Mesenchymal stem cell (in vitro differentiated cells and primary cell): ENCODE data around the gene MPC2.

Experiments used
- DNase-seq: peaks from one replicate; pipeline ENCODE4 v3.0.0-alpha.2; 2013
- H2AFZ ChIP-seq: one replicate; pipeline ENCODE4 v1.6.1; 2013; ENCODE audit warnings: low read depth, mild to moderate bottlenecking, control low read depth, inconsistent platforms, low read length, moderate library complexity
- H2AK5ac ChIP-seq: 2 replicates; pipeline ENCODE4 v1.6.1; 2013; ENCODE audit warnings: low read length, moderate library complexity, mild to moderate bottlenecking, inconsistent platforms; ENCODE audit not compliant: severe bottlenecking
- H2BK120ac ChIP-seq: one replicate; pipeline ENCODE4 v1.6.1; 2013; ENCODE audit warnings: low read depth, mild to moderate bottlenecking, inconsistent platforms, low read length, moderate library complexity
- H2BK12ac ChIP-seq, 2 experiments: one replicate each; pipeline ENCODE4 v1.6.1; 2013; ENCODE audit warnings: inconsistent platforms in 2 of 2, low read length in 2 of 2, mild to moderate bottlenecking in 2 of 2, moderate library complexity in 2 of 2, control low read depth in 1 of 2
- H2BK15ac ChIP-seq: one replicate; pipeline ENCODE4 v1.6.1; 2013; ENCODE audit warnings: mild to moderate bottlenecking, low read depth, inconsistent platforms; ENCODE audit not compliant: poor library complexity, severe bottlenecking
- H2BK5ac ChIP-seq: 2 replicates; pipeline ENCODE4 v1.6.1; 2013; ENCODE audit warnings: low read depth, mild to moderate bottlenecking, low read length, control low read depth, inconsistent platforms; ENCODE audit not compliant: poor library complexity, severe bottlenecking
- H3K14ac ChIP-seq, 2 experiments: one replicate each; pipeline ENCODE4 v1.6.1; 2013; ENCODE audit warnings: inconsistent platforms in 2 of 2, low read length in 2 of 2, control low read depth in 1 of 2, mild to moderate bottlenecking in 1 of 2, moderate library complexity in 1 of 2
- H3K18ac ChIP-seq, 2 experiments: one replicate each; pipeline ENCODE4 v1.6.1; 2013; ENCODE audit warnings: inconsistent platforms in 2 of 2, low read length in 2 of 2, control low read depth in 1 of 2, low read depth in 1 of 2, mild to moderate bottlenecking in 1 of 2
- H3K23ac ChIP-seq, 2 experiments: one replicate each; pipeline ENCODE4 v1.6.1; 2013; ENCODE audit warnings: inconsistent platforms in 2 of 2, low read length in 2 of 2, mild to moderate bottlenecking in 2 of 2, moderate library complexity in 2 of 2, control low read depth in 1 of 2
- H3K27ac ChIP-seq: 2 replicates; pipeline ENCODE4 v1.5.1; 2013; ENCODE audit warnings: mild to moderate bottlenecking, moderate library complexity, low read length, control low read depth, inconsistent platforms; ENCODE audit not compliant: poor library complexity, severe bottlenecking
- H3K27me3 ChIP-seq, 2 experiments: 2 replicates each; pipeline versions ENCODE4 v1.6.1 to v1.7.0; 2013; ENCODE audit warnings: low read length in 2 of 2, mild to moderate bottlenecking in 2 of 2, moderate library complexity in 2 of 2, control low read depth in 1 of 2, inconsistent platforms in 1 of 2; ENCODE audit not compliant: control insufficient read depth in 1 of 2, insufficient read depth in 1 of 2
- H3K36me3 ChIP-seq, 2 experiments: 2 replicates each; pipeline versions ENCODE4 v1.6.1 to v1.7.0; 2013; ENCODE audit warnings: low read length in 2 of 2, control low read depth in 1 of 2, inconsistent platforms in 1 of 2, low read depth in 1 of 2, mild to moderate bottlenecking in 1 of 2; ENCODE audit not compliant: insufficient read depth in 2 of 2, control insufficient read depth in 1 of 2
- H3K4ac ChIP-seq, 2 experiments: one replicate each; pipeline ENCODE4 v1.6.1; 2013; ENCODE audit warnings: inconsistent platforms in 2 of 2, low read length in 2 of 2, mild to moderate bottlenecking in 2 of 2, moderate library complexity in 2 of 2, control low read depth in 1 of 2, low read depth in 1 of 2
- H3K4me1 ChIP-seq: 2 replicates; pipeline ENCODE4 v1.6.1; 2013; ENCODE audit warnings: low read depth, low read length, control low read depth; ENCODE audit not compliant: control insufficient read depth, insufficient read depth
- H3K4me2 ChIP-seq: 2 replicates; pipeline ENCODE4 v1.6.1; 2013; ENCODE audit warnings: low read length, mild to moderate bottlenecking, inconsistent platforms; ENCODE audit not compliant: poor library complexity, severe bottlenecking
- H3K4me3 ChIP-seq, 2 experiments: 2 replicates each; pipeline versions ENCODE4 v1.5.1 to v1.7.0; 2013; ENCODE audit warnings: low read length in 2 of 2, mild to moderate bottlenecking in 2 of 2, control low read depth in 1 of 2, low read depth in 1 of 2; ENCODE audit not compliant: insufficient read depth in 1 of 2
- H3K79me1 ChIP-seq: replicated peaks from 2 replicates; pipeline ENCODE4 v1.6.1; 2013; ENCODE audit warnings: mild to moderate bottlenecking, control low read depth, low read length, inconsistent platforms; ENCODE audit not compliant: poor library complexity, severe bottlenecking
- H3K9ac ChIP-seq: 2 replicates; pipeline ENCODE4 v1.7.0; 2013; ENCODE audit warnings: mild to moderate bottlenecking, low read length, moderate library complexity
- H3K9me3 ChIP-seq: 2 replicates; pipeline ENCODE4 v1.7.0; 2013; ENCODE audit warnings: mild to moderate bottlenecking, low read length; ENCODE audit not compliant: control insufficient read depth
- H4K8ac ChIP-seq: one replicate; pipeline ENCODE4 v1.6.1; 2013; ENCODE audit warnings: inconsistent platforms, mild to moderate bottlenecking, low read length, moderate library complexity
- H4K91ac ChIP-seq: one replicate; pipeline ENCODE4 v1.6.1; 2013; ENCODE audit warnings: mild to moderate bottlenecking, low read length, inconsistent platforms
- WGBS: methylation state at CpG from one replicate; pipeline ENCODE4 v1.1.7; 2013; ENCODE audit warnings: mixed read lengths; 5-methylcytosine and 5-hydroxymethylcytosine counted together

Gene MPC2

GRCh38 chr1:167905671-167906070, 31.2 kb downstream of the MPC2 start:
- Histone ChIP-seq H3K36me3 (no peaks in the 10 kb centered on the region), H3K4me2 (no peak overlapping the region), H3K4me3 (no peak overlapping the region), H2BK120ac (no peak overlapping the region), H3K79me1 (no peaks in the 10 kb centered on the region), H3K4me1 (peaks cover 3% of the 10 kb centered on the region), H2BK15ac (no peak overlapping the region), H3K27ac (peak overlapping the region; percentile 37), H3K4ac (no peak overlapping the region), H4K91ac (no peak overlapping the region), H3K9ac (no peak overlapping the region), H4K8ac (no peak overlapping the region), H3K18ac (no peak overlapping the region), H2BK12ac (no peak overlapping the region), H2AK5ac (no peak overlapping the region), H2BK5ac (no peak overlapping the region), H3K27me3 (no peaks in the 10 kb centered on the region), H2AFZ (no peak overlapping the region), H3K23ac (no peak overlapping the region), H3K9me3 (peaks cover 6% of the 10 kb centered on the region), H3K14ac (no peak overlapping the region)
- DNase-seq, result no peak

GRCh38 chr1:167905182-167905581, 31.7 kb downstream of the MPC2 start:
- Histone ChIP-seq H3K27ac (peak overlapping the region; percentile 41), H2BK5ac (no peak overlapping the region)
- WGBS, result 21% methylated on average over 2 of the region's 3 CpGs

GRCh38 chr1:167904652-167905130, 32.2 kb downstream of the MPC2 start:
- H3K18ac ChIP-seq, result peak overlapping the region in 1 of 2 experiments; percentile 59
- H4K8ac ChIP-seq, result no peak overlapping the region
- peak overlapping the region in 1 of 2 experiments; percentile 28 for H2BK12ac ChIP-seq
- DNase-seq, result peak; percentile 90
- no peak overlapping the region for H2AK5ac ChIP-seq
- no peaks in the 10 kb centered on the region for H3K27me3 ChIP-seq
- H3K36me3 ChIP-seq, result no peaks in the 10 kb centered on the region
- no peaks in the 10 kb centered on the region for H3K79me1 ChIP-seq
- H3K23ac ChIP-seq, result no peak overlapping the region
- no peak overlapping the region for H3K9ac ChIP-seq
- 0% methylated on average over 4 of the region's 4 CpGs for WGBS
- H2BK5ac ChIP-seq, result no peak overlapping the region
- peaks cover 3% of the 10 kb centered on the region for H3K9me3 ChIP-seq
- no peak overlapping the region for H2BK15ac ChIP-seq
- H3K4me3 ChIP-seq, result no peak overlapping the region
- no peak overlapping the region for H2AFZ ChIP-seq
- peak overlapping the region; percentile 5 for H3K27ac ChIP-seq
- H3K4ac ChIP-seq, result no peak overlapping the region
- no peak overlapping the region for H3K14ac ChIP-seq
- no peak overlapping the region for H3K4me2 ChIP-seq
- no peak overlapping the region for H2BK120ac ChIP-seq
- peaks cover 3% of the 10 kb centered on the region for H3K4me1 ChIP-seq
- H4K91ac ChIP-seq, result no peak overlapping the region

More at GRCh38 chr1:167905182-167905581, 31.7 kb downstream of the MPC2 start:
- peaks cover 3% of the 10 kb centered on the region for H3K4me1 ChIP-seq
- no peak overlapping the region for H2BK12ac ChIP-seq
- no peak overlapping the region for H3K9ac ChIP-seq
- peak overlapping the region in 1 of 2 experiments; percentile 80 for H3K18ac ChIP-seq
- H4K91ac ChIP-seq, result no peak overlapping the region
- H3K23ac ChIP-seq, result no peak overlapping the region
- no peak overlapping the region for H3K4me2 ChIP-seq
- DNase-seq, result peak; percentile 68
- peak overlapping the region; percentile 62 for H4K8ac ChIP-seq
- no peak overlapping the region for H3K4ac ChIP-seq
- no peak overlapping the region for H3K14ac ChIP-seq
- H2BK15ac ChIP-seq, result no peak overlapping the region
- H2AFZ ChIP-seq, result no peak overlapping the region
- no peaks in the 10 kb centered on the region for H3K79me1 ChIP-seq
- no peaks in the 10 kb centered on the region for H3K36me3 ChIP-seq
- no peak overlapping the region for H2AK5ac ChIP-seq
- H3K9me3 ChIP-seq, result peaks cover 6% of the 10 kb centered on the region
- no peak overlapping the region for H3K4me3 ChIP-seq
- H2BK120ac ChIP-seq, result no peak overlapping the region
- no peaks in the 10 kb centered on the region for H3K27me3 ChIP-seq

GRCh38 chr1:167900907-167901306, 36.0 kb downstream of the MPC2 start:
- Histone ChIP-seq H4K91ac (no peak overlapping the region), H3K14ac (no peak overlapping the region), H3K4me3 (no peak overlapping the region), H2AK5ac (no peak overlapping the region), H3K27me3 (no peaks in the 10 kb centered on the region), H3K4ac (no peak overlapping the region), H3K4me2 (no peak overlapping the region), H3K36me3 (no peaks in the 10 kb centered on the region), H2BK12ac (no peak overlapping the region), H3K9ac (no peak overlapping the region), H4K8ac (no peak overlapping the region), H3K23ac (no peak overlapping the region), H3K9me3 (no peaks in the 10 kb centered on the region), H2BK5ac (no peak overlapping the region), H3K79me1 (no peaks in the 10 kb centered on the region), H3K18ac (no peak overlapping the region), H2AFZ (no peak overlapping the region), H3K27ac (no peak overlapping the region), H3K4me1 (peaks cover 3% of the 10 kb centered on the region), H2BK120ac (no peak overlapping the region), H2BK15ac (no peak overlapping the region)
- DNase-seq, result no peak
- WGBS, result no CpG with 5 or more reads among the region's 4 CpGs
